RWPE2 (cell line): ENCODE data around the gene CHRNB1.

ENCODE experiments used
- ATAC-seq: fragments of 200-7000 bp; cut with Tn5 transposase; 3 replicates; pipeline ENCODE4 v1.9.1; 2021; ENCODE audit warnings: low read depth
- DNase-seq: peaks from one replicate; pipeline ENCODE4 v3.0.0-alpha.2; 2020; ENCODE audit warnings: low spot score
- H3K27ac ChIP-seq: fragments of 450-650 bp; 2 replicates; pipeline ENCODE4 v1.5.1; 2017; ENCODE audit warnings: mild to moderate bottlenecking; ENCODE audit not compliant: poor library complexity, severe bottlenecking
- H3K27me3 ChIP-seq: fragments of 250-450 bp; sonication (Bioruptor Pico); 2 replicates; pipeline ENCODE4 v1.5.1; 2021; ENCODE audit warnings: mild to moderate bottlenecking, moderate library complexity; ENCODE audit not compliant: insufficient read depth, poor library complexity, severe bottlenecking
- H3K36me3 ChIP-seq: fragments of 250-450 bp; sonication (Bioruptor Pico); 2 replicates; pipeline ENCODE4 v1.5.1; 2020; ENCODE audit warnings: low read depth, mild to moderate bottlenecking, moderate library complexity
- H3K4me1 ChIP-seq: fragments of 250-450 bp; sonication (Bioruptor Pico); 2 replicates; pipeline ENCODE4 v1.5.1; 2021; ENCODE audit warnings: mild to moderate bottlenecking, moderate library complexity; ENCODE audit not compliant: insufficient read depth, poor library complexity, severe bottlenecking
- H3K4me3 ChIP-seq: fragments of 250-450 bp; sonication (Bioruptor Pico); 2 replicates; pipeline ENCODE4 v1.5.1; 2021; ENCODE audit warnings: mild to moderate bottlenecking, moderate library complexity; ENCODE audit not compliant: severe bottlenecking
- H3K9me3 ChIP-seq: fragments of 250-450 bp; sonication (Bioruptor Pico); 2 replicates; pipeline ENCODE4 v1.5.1; 2021; ENCODE audit warnings: mild to moderate bottlenecking, moderate library complexity; ENCODE audit not compliant: severe bottlenecking
- CTCF ChIP-seq: fragments of 450-650 bp; IDR thresholded peaks from one replicate; pipeline ENCODE4 v1.5.1; 2017; ENCODE audit warnings: mild to moderate bottlenecking, moderate library complexity; ENCODE audit not compliant: poor library complexity, severe bottlenecking

Gene CHRNB1

GRCh38 chr17:7403727-7403976, 41.2 kb upstream of the CHRNB1 start:
- Histone ChIP-seq H3K27ac (peak overlapping the region; percentile 58), H3K4me3 (peak overlapping the region; percentile 54), H3K9me3 (no peaks in the 10 kb centered on the region), H3K36me3 (peaks cover 17% of the 10 kb centered on the region), H3K27me3 (no peaks in the 10 kb centered on the region), H3K4me1 (peaks cover 7% of the 10 kb centered on the region)
- no peak for DNase-seq
- ATAC-seq, result peak; percentile 43
- no peak for TF ChIP-seq CTCF

GRCh38 chr17:7403977-7404736, 40.7 kb upstream of the CHRNB1 start, which contains the start of gene TMEM256:
TSS of gene TMEM256 (minus strand) at chr17:7404097. CDS start at chr17:7404084, 13 bp downstream.
- Histone ChIP-seq H3K36me3 (peaks cover 17% of the 10 kb centered on the region), H3K9me3 (no peaks in the 10 kb centered on the region), H3K27me3 (no peaks in the 10 kb centered on the region), H3K4me3 (peak within 1 kb of the TSS; percentile 54), H3K27ac (peak within 1 kb of the TSS; percentile 58), H3K4me1 (peaks cover 7% of the 10 kb centered on the region)
- no peak for TF ChIP-seq CTCF
- DNase-seq (peak; percentile 99), ATAC-seq (peak; percentile 94)

GRCh38 chr17:7404737-7405349, 40.0 kb upstream of the CHRNB1 start:
- no peaks in the 10 kb centered on the region for H3K9me3 ChIP-seq
- ATAC-seq, result peak; percentile 16
- TF ChIP-seq CTCF, result no peak
- H3K36me3 ChIP-seq, result peaks cover 17% of the 10 kb centered on the region
- H3K4me3 ChIP-seq, result peak overlapping the region; percentile 54
- no peak for DNase-seq
- H3K4me1 ChIP-seq, result peaks cover 7% of the 10 kb centered on the region
- H3K27ac ChIP-seq, result peak overlapping the region; percentile 58
- H3K27me3 ChIP-seq, result no peaks in the 10 kb centered on the region

DNA sequence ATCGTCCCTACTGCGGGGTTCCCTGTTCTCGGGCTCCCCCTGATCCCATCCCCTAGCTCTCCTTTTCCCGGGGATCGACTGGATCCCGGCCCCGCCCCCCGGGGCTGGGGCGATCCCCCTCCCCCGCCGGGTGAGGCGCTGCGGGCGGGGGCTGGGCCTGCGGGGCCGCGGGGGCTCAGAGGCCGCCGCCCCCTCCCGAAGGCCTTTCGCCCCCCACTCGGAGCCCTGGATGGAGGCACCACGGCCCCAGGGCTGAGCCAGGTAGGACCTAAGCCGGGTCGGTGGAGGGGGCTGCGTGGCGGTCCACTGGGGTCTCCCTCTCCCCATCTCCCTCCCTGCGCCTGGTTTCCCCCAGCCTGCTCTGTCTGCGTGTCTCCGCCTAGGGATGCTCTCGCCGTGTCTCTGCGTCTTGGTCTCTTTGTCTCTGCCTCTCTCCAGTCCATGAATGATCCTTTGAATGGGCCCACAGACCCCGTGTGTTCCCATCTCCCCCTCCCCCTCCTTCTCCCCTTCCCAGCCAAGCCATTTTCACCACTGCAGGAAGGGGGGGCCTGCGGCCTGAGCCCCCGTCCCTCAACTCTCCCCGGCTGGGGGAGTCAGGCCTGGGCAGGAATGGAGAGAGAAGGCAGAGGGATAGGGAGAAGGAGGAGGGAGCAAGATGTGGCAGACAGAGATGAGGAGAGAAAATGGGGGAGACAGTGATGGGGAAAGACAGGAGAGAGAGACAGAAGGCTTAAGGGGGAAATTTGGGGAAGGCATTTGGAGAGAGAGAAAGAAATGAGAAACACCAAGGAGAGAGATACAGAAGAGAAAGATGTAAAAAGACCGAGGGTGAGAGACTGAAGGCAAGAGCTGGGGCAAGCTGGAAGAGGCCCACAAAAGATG, 39.3 kb upstream of the CHRNB1 start:
- DNase-seq (no peak), ATAC-seq (no peak)
- TF ChIP-seq CTCF, result no peak
- Histone ChIP-seq H3K27me3 (no peaks in the 10 kb centered on the region), H3K4me1 (peaks cover 5% of the 10 kb centered on the region), H3K9me3 (no peaks in the 10 kb centered on the region), H3K4me3 (peak overlapping the region; percentile 54), H3K27ac (peak overlapping the region; percentile 58), H3K36me3 (peaks cover 17% of the 10 kb centered on the region)
